A549 (cell line): ENCODE measurements around the gene IL11RA. TPM values are rescaled to one million over a fixed set of nuclear protein-coding genes. Genes with fewer than 3 reads are reported as not detected.
A peak's percentile ranks its signal among the peaks of the same experiment; 100 is the strongest.

Source experiments
- ATAC-seq, 2 experiments: fragments of 200-7000 bp in 1 of 2; fragments of >200 bp in 1 of 2; cut with Nextera tagmentation in 1 of 2; cut with Tn5 transposase in 1 of 2; 3 replicates each; pipeline versions ENCODE4 v1.8.0 to v1.9.1; 2018 to 2020; ENCODE audit warnings: mild to moderate bottlenecking in 1 of 2, moderate library complexity in 1 of 2
- CTCF ChIA-PET: fragments of 300-600 bp; sonication (Branson Sonifier 250); formaldehyde crosslinking; extraction: SDS; loops from one replicate; lab custom pipeline; 2021; ENCODE audit warnings: antibody characterized with exemption, inconsistent platforms; lab: Yijun Ruan, JAX
- POLR2A ChIA-PET: fragments of 350-600 bp; formaldehyde crosslinking; extraction: SDS; loops from one replicate; lab custom pipeline; 2021; ENCODE audit warnings: antibody characterized with exemption, inconsistent platforms; lab: Yijun Ruan, JAX
- DNase-seq, 2 experiments: peaks; one replicate each; pipeline versions ENCODE4 v3.0.0 to v3.0.0-alpha.2; 2011 to 2016; ENCODE audit warnings: low read depth in 1 of 2, low spot score in 1 of 2
- FAIRE-seq: peaks from 2 replicates; lab custom pipeline; 2011; peaks lifted over from hg19 to GRCh38; lab: Jason Lieb, UNC
- H3K27ac ChIP-seq, 2 experiments: fragments of >200 bp; sonication (Bioruptor Twin); formaldehyde crosslinking; 3 replicates each; pipeline ENCODE4 v1.5.1; 2016 to 2017
- H3K4me1 ChIP-seq: fragments of >200 bp; sonication (Bioruptor Twin); formaldehyde crosslinking; 3 replicates; pipeline ENCODE4 v1.6.1; 2016
- H3K4me2 ChIP-seq: fragments of >200 bp; sonication (Bioruptor Twin); formaldehyde crosslinking; 3 replicates; pipeline ENCODE4 v1.6.1; 2016
- H3K4me3 ChIP-seq: fragments of >200 bp; sonication (Bioruptor Twin); formaldehyde crosslinking; 3 replicates; pipeline ENCODE4 v1.5.1; 2016
- H3K9me3 ChIP-seq: fragments of >200 bp; sonication (Bioruptor Twin); formaldehyde crosslinking; 3 replicates; pipeline ENCODE4 v1.6.1; 2016
- BCL3 ChIP-seq: fragments of >200 bp; sonication (Bioruptor Twin); formaldehyde crosslinking; IDR thresholded peaks from 3 replicates; pipeline ENCODE4 v1.6.1; 2016
- CBX8 ChIP-seq: fragments of 200-600 bp; sonication (generic); IDR thresholded peaks from 2 replicates; pipeline ENCODE4 v1.6.1; 2016
- CTCF ChIP-seq: fragments of >200 bp; sonication (Bioruptor Twin); formaldehyde crosslinking; IDR thresholded peaks from 3 replicates; pipeline ENCODE4 v1.5.1; 2016
- EHMT2 ChIP-seq: fragments of 200-600 bp; sonication (generic); IDR thresholded peaks from 2 replicates; pipeline ENCODE4 v1.6.1; 2016; ENCODE audit warnings: antibody characterized with exemption, low read depth, mild to moderate bottlenecking, moderate library complexity
- ESRRA ChIP-seq: fragments of 150-350 bp; IDR thresholded peaks from 2 replicates; pipeline ENCODE4 v1.6.1; 2014; ENCODE audit warnings: mild to moderate bottlenecking, low read length, borderline replicate concordance
- HES2 ChIP-seq: fragments of >200 bp; sonication (Bioruptor Twin); formaldehyde crosslinking; IDR thresholded peaks from 2 replicates; pipeline ENCODE4 v1.6.1; 2016
- HEYL ChIP-seq: fragments of 250-450 bp; sonication (Bioruptor Pico); IDR thresholded peaks from 2 replicates; pipeline ENCODE4 v1.8.0; 2021; ENCODE audit warnings: mild to moderate bottlenecking, moderate library complexity
- KDM5A ChIP-seq: fragments of 200-600 bp; sonication (generic); IDR thresholded peaks from 2 replicates; pipeline ENCODE4 v1.6.1; 2016; ENCODE audit warnings: antibody characterized with exemption, mild to moderate bottlenecking
- MAFK ChIP-seq: fragments of 450-650 bp; IDR thresholded peaks from 2 replicates; pipeline ENCODE4 v1.6.1; 2014; ENCODE audit not compliant: partially characterized antibody
- NFE2L2 ChIP-seq: fragments of 150-350 bp; conservative IDR thresholded peaks from 2 replicates; pipeline ENCODE4 v1.6.1; 2014; ENCODE audit warnings: low read length
- PHF8 ChIP-seq: fragments of 200-600 bp; sonication (generic); IDR thresholded peaks from 2 replicates; pipeline ENCODE4 v1.6.1; 2016; ENCODE audit warnings: low read depth, mild to moderate bottlenecking, antibody characterized with exemption, moderate library complexity, borderline replicate concordance
- RAD21 ChIP-seq, 2 experiments: fragments of >200 bp in 1 of 2; sonication (Bioruptor Twin) in 1 of 2; formaldehyde crosslinking in 1 of 2; IDR thresholded peaks in 1 of 2; conservative IDR thresholded peaks in 1 of 2; 2 replicates in 1 of 2; 3 replicates in 1 of 2; pipeline ENCODE4 v1.6.1; 2012 to 2018; ENCODE audit warnings: inconsistent platforms in 1 of 2
- RARB ChIP-seq: fragments of 250-450 bp; sonication (Bioruptor Pico); IDR thresholded peaks from 2 replicates; pipeline ENCODE4 v1.8.0; 2021; ENCODE audit warnings: mild to moderate bottlenecking, moderate library complexity
- REST ChIP-seq: fragments of 200-600 bp; sonication (generic); IDR thresholded peaks from 2 replicates; pipeline ENCODE4 v1.6.1; 2016; ENCODE audit warnings: antibody characterized with exemption, mild to moderate bottlenecking, moderate library complexity
- RFX5 ChIP-seq: fragments of 450-650 bp; IDR thresholded peaks from 2 replicates; pipeline ENCODE4 v1.7.1; 2014; ENCODE audit warnings: antibody characterized with exemption, mild to moderate bottlenecking, moderate library complexity
- RNF2 ChIP-seq: fragments of 200-600 bp; sonication (generic); IDR thresholded peaks from 2 replicates; pipeline ENCODE4 v1.6.1; 2016; ENCODE audit warnings: low read depth, mild to moderate bottlenecking, antibody characterized with exemption, moderate library complexity, borderline replicate concordance
- SMC3 ChIP-seq: fragments of >200 bp; sonication (Bioruptor Twin); formaldehyde crosslinking; IDR thresholded peaks from 3 replicates; pipeline ENCODE4 v1.6.1; 2018; ENCODE audit warnings: inconsistent platforms
- USF2 ChIP-seq: fragments of 450-650 bp; IDR thresholded peaks from 2 replicates; pipeline ENCODE4 v1.6.1; 2014; ENCODE audit warnings: antibody characterized with exemption
- ZC3H11A ChIP-seq: fragments of 450-650 bp; IDR thresholded peaks from 2 replicates; pipeline ENCODE4 v1.6.1; 2014; ENCODE audit warnings: antibody characterized with exemption, mild to moderate bottlenecking
- ZFP36 ChIP-seq: fragments of 450-650 bp; IDR thresholded peaks from 2 replicates; pipeline ENCODE4 v1.6.1; 2014; ENCODE audit warnings: borderline replicate concordance; ENCODE audit not compliant: partially characterized antibody
- WGBS: methylation state at CpG from one replicate; pipeline ENCODE4 v1.1.6; 2017; ENCODE audit errors: missing lambda C conversion rate; 5-methylcytosine and 5-hydroxymethylcytosine counted together
- polyA plus RNA-seq, 4 experiments: library from polyadenylated mRNA; depleted of rRNA in 3 of 4; stranded (reverse); fragments of >200 nt; fragmentation: RNase III in 1 of 4; extraction: RNeasy Plus Mini Kit Qiagen cat#74134 plus additional on column Dnase treatment in 1 of 4; gene quantifications; 2 replicates in 3 of 4; 3 replicates in 1 of 4; pipeline ENCODE4 v1.2.3, GENCODE V29; 2011 to 2017

The IL11RA gene
- polyA plus RNA-seq, 2 of the 4 experiments (the other 2 are of a cell fraction), result 5.6 to 6.8 TPM

- no peak overlapping the region for H3K4me3 ChIP-seq
- H3K4me2 ChIP-seq, result no peak overlapping the region
- TF ChIP-seq RAD21 (conservative IDR thresholded peaks at IDR 0.05 in 1 of 2, IDR thresholded peaks at IDR 0.05 in 1 of 2) (peak; percentile 73 to 75), SMC3 (peak; percentile 45; the same call in 1 of the 3 replicates), CTCF (peak; percentile 88), HEYL (CRISPR knock-in tag) (no peak)
- peak; percentile 38 to 64; a peak in 5 of 6 replicates for ATAC-seq
- FAIRE-seq, result no peak
- ChIA-PET CTCF (interaction anchor here (0.5 to 22.6 kb wide), 34 partner anchors 10 to 489 kb away, joined by 3 to 429 read pairs (median 6); partner anchors contain the start of genes CCL27, DCTN3, GALT and IL11RA), POLR2A (interaction anchor here (1.0 to 1.3 kb wide), 3 partner anchors 14 to 22 kb away, joined by 3 to 12 read pairs (median 4); partner anchors contain the start of genes DCTN3 and RPP25L)
- DNase-seq, result peak; percentile 69 to 85
- WGBS, result 3% methylated on average over 3 of the region's 3 CpGs
- H3K4me1 ChIP-seq, result peaks cover 32% of the 10 kb centered on the region; the same call in 2 of the 3 replicates
- no peak overlapping the region for H3K27ac ChIP-seq
- no peaks in the 10 kb centered on the region for H3K9me3 ChIP-seq
Observed at GRCh38 chr9:34633851-34634550, 18.0 kb upstream of the IL11RA start.

GRCh38 chr9:34634551-34635248 is 17.3 kb upstream of the IL11RA start:
- ATAC-seq, result no peak
- WGBS, result 83% methylated on average over 3 of the region's 3 CpGs
- CTCF ChIA-PET, result interaction anchor here (0.5 to 22.6 kb wide), 35 partner anchors 9 to 489 kb away, joined by 3 to 429 read pairs (median 5); partner anchors contain the start of genes CCL27, DCTN3, GALT and IL11RA
- no peak for DNase-seq
- H3K4me1 ChIP-seq, result peaks cover 28% of the 10 kb centered on the region; the same call in 2 of the 3 replicates
- no peaks in the 10 kb centered on the region for H3K9me3 ChIP-seq
- no peak overlapping the region for H3K27ac ChIP-seq
- FAIRE-seq, result no peak
- H3K4me2 ChIP-seq, result no peak overlapping the region
- no peak for TF ChIP-seq CBX8
- no peak for TF ChIP-seq ZFP36
- no peak for TF ChIP-seq KDM5A
- no peak for TF ChIP-seq EHMT2
- no peak for TF ChIP-seq HES2
- no peak for TF ChIP-seq REST
- no peak for TF ChIP-seq NFE2L2
- no peak for TF ChIP-seq ESRRA
- TF ChIP-seq MAFK, result no peak
- no peak for TF ChIP-seq USF2
- TF ChIP-seq RFX5, result no peak
- no peak for TF ChIP-seq RNF2
- TF ChIP-seq SMC3, result no peak
- no peak for TF ChIP-seq ZC3H11A
- no peak for TF ChIP-seq RARB
- no peak for TF ChIP-seq BCL3
- no peak for TF ChIP-seq PHF8
- POLR2A ChIA-PET, result interaction anchor here (1.2 kb wide), 1 partner anchor 22 kb away, joined by 3 read pairs; the partner anchor contains the start of gene RPP25L
- no peak overlapping the region for H3K4me3 ChIP-seq
